ENCODE measurements around the gene PTH1R. TPM values are rescaled to one million over a fixed set of nuclear protein-coding genes. Genes with fewer than 3 reads are reported as not detected.
A peak's percentile ranks its signal among the peaks of the same experiment; 100 is the strongest.

PTH1R gene
- total RNA-seq, 1 donor from 2014 or later: under 0.01 TPM

- no peak for DNase-seq (ENCODE audit: low read depth in 2 of 2)
Measured at GRCh38 chr3:46898321-46899150, 21.0 kb downstream of the PTH1R start.

DNA sequence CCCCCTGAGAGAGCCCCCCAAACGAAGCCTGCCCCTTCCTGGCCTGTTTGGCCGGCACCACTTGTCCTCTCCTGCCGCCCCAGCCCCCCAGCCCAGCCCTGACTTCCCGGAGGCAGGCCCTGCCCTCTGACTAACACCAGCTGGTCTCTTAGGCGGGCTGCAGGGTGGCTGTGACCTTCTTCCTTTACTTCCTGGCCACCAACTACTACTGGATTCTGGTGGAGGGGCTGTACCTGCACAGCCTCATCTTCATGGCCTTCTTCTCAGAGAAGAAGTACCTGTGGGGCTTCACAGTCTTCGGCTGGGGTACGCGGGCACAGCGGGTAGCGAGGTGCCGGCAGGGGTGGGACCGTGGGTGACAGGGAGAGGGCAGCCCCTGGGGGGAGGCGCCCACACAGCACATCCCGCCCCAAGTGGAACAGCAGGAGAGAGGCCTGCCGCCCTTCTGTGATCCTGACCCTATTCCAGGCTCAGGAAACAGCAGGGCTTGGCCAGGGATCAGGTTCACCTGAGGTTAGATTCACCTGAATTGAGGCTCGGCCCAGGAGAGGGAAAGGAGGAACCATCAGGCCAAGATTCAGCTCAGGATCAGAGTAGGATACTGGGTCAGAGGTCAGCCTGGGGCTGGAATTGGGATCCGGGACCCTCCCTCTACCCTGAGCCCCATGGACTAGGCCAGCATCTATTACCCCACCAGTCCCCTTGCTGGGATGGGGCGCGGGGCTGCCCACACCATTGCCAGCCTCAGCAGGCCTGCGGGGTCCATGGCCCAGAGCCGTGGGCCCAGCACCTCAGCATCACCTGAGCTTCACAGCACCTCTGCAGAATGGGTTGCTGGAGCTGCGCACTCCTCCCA is 21.9 kb downstream of the PTH1R start:
- no peak for DNase-seq (ENCODE audit: low read depth in 2 of 2)

DNA sequence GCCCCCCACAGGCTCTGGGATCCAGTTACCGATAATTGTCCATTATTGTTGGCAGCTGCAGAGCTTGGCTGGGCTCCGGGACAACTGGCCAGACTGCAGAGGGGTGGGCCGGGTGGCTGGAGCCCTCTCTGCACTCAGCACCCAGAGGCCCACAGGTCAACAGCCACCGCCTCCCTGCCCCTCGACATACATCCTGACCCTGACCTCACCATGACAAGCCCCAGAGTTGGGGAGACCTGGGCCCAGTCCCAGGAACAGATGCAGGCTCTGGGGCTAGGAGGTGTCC is 22.4 kb downstream of the PTH1R start:
- DNase-seq (ENCODE audit: low read depth in 2 of 2): no peak

DNA sequence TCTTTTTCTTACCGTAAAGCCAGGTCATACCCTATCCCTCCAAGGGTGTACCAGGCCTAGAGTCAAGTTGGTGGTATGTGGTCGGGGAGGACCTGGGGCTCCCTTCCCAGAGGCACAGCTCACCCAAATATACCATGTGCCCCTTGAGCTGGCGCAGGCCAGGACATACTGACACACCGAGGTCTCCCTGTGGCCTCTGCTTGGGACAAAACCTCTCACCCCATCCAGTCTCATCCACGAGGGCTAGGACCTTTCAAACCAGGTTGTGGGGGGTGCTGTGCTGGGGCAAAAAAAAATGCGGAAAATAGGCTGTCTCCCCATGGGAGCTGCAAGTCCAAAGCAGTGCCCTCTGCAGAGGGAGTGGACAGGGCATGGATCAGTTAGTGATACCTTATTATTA is 22.8 kb downstream of the PTH1R start:
- DNase-seq (ENCODE audit: low read depth in 2 of 2): no peak

GRCh38 chr3:46901061-46901460 is 23.5 kb downstream of the PTH1R start:
- no peak for DNase-seq (ENCODE audit: low read depth in 2 of 2)

DNA sequence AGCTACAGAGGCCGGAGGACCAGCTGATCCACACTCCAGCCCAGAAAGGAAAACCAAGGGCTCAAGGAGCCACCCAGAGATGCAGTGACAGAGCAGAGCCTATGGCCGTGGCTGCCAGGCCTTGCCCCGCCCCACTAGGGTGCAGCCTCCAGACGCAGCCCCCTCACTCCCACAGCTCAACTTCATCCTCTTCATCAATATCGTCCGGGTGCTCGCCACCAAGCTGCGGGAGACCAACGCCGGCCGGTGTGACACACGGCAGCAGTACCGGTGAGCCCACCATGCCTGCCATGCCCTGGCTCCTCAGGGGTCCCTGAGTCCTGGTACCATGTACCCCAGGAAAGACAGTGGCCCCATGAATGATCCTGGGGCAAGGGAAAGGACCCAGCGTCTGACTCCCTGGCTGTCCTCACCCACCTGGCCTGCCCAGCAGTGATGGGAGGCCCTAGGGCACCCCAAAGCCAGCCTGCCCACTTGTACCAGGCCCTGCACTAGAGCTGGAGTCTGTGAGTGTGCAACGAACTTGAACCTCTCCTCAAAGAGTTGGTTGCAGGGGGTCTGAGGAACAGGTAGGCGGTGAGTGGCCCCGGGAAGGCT is 24.2 kb downstream of the PTH1R start:
- DNase-seq (ENCODE audit: low read depth in 2 of 2): no peak

DNA sequence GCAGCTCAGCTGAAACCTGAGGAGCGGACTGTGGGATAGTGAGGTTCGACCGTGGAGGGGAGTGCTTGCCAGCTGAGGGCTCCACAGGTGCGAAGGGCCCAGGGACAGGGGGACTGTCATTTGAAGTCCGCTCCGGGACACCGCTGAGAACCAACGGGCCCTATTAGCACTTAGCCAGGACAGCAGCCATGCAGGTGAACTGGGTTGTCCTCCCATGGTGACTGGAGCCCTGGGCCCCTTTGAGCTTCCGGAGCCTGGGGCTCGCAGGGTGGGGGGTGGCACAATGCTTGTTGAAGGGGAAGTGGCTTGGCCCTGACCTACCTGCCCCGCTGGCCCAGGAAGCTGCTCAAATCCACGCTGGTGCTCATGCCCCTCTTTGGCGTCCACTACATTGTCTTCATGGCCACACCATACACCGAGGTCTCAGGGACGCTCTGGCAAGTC is 24.7 kb downstream of the PTH1R start:
- DNase-seq (ENCODE audit: low read depth in 2 of 2): no peak

DNA sequence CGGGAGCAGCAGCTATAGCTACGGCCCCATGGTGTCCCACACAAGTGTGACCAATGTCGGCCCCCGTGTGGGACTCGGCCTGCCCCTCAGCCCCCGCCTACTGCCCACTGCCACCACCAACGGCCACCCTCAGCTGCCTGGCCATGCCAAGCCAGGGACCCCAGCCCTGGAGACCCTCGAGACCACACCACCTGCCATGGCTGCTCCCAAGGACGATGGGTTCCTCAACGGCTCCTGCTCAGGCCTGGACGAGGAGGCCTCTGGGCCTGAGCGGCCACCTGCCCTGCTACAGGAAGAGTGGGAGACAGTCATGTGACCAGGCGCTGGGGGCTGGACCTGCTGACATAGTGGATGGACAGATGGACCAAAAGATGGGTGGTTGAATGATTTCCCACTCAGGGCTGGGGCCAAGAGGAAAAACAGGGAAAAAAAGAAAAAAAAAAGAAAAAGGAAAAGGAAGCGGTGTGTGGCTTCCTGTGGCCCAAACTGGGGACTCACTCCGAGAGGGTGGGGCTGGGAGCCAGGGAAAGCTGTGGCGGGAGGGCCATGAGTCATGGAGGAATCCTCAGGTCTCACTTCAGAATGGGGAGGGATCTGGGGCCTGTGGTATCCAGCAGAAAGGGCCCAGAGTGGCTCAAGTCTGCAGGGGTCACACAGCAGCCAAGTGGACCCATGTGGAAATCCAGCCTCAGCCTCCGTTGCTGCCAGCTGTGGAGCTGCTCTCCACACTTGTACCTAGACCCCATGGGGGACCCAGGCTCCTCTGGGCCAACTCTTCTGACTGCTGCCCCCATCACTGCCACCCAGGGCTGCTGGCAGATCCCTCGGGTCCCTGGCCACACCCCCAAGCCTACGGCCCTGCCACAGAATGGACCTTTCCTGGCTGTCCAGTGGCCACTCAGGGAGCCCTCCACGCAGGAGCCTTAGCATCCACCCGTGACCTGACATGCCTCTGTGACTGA is 26.1 kb downstream of the PTH1R start:
- peak; percentile 22 to 53 for DNase-seq (ENCODE audit: low read depth in 2 of 2)

DNA sequence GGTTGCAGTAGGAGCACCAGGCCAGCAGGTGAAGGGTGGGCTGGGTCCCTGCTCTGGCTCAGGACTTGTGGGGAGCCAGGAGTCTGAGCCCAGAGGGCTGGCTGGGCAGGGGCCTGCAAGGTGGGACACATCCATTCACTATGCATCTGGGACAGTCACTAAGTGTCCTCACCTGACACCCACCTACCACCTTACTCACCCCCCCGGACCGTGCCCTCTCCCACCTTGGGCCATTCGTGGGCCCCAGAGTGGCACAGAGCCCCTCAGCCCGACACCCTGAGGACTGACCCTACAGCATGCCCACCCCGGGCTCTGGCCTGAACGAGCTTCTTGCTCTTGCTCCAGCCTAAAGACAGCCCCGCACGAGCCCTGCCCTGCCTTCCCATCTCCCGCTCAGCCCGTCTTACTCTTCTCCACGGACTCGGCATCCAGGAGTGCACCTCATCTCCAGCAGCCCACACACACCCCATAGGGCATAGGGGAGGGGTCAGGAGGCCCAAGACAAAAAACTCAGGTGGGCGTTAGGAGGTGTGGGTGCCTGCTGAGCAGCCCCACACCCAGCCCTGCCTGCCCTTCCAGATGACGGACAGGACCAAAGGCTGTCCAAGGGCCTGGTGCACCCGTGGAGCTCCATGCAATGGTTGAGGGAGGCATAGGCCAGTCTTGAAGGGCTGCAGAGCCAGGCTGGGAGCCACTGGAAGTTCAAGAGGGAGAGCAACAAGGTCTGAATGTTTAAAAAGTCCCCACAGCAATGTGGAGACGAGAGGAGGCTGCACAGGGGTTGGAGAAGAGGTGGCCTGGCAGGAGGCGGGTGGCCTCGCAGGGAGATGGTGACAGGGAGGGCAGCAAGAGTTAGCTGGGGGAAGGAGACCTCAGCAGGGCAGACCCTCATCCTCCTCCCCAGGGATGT is 27.0 kb downstream of the PTH1R start:
- no peak for DNase-seq (ENCODE audit: low read depth in 2 of 2)

GRCh38 chr3:46905213-46905560 is 27.7 kb downstream of the PTH1R start:
- DNase-seq (ENCODE audit: low read depth in 2 of 2): no peak

DNA sequence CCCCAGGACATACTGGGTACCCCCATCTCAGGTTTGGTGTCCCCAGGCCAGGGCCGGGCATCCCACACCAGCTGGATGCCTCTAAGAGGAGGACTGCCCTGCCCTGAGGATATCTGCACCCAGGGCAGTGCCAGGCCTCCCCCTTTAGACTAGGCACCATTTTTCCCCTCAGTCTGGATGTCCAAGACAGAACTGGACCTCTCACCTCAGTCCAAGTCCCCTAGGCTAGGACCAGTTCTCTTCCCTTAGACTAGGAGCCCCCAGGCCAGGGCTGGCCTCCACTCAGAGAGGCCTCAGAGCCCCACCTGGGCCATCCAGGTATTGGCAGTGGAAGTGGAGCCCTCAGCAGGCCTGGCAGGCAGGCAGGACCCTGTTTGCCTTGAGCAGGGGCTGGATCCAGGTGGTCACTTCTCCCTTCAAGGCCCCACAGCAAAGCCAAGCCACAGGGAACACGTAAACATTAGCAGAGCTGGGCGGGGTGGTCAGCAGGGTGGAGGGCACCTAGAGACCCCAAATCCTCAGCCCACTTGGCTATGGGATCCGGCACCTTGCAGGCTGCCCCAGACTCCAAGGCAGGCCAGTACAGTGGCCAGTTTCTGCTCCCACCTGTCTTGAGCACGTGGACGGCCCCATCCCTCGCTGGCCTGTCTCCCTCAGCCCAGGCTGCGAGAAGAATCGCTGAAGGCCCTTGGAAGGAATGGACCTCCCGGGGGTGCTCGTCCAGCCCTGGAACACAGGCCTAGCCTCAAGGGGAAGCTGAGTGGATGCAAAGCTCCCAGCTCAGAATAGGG is 28.3 kb downstream of the PTH1R start:
- DNase-seq (ENCODE audit: low read depth in 2 of 2): no peak

- no peak for DNase-seq (ENCODE audit: low read depth in 2 of 2)
Measured at GRCh38 chr3:46906471-46907058, 29.0 kb downstream of the PTH1R start.

- no peak for DNase-seq (ENCODE audit: low read depth in 2 of 2)
Measured at GRCh38 chr3:46907271-46907670, 29.8 kb downstream of the PTH1R start.

GRCh38 chr3:46907960-46908293 is 30.4 kb downstream of the PTH1R start:
- DNase-seq (ENCODE audit: low read depth in 2 of 2): no peak

- DNase-seq (ENCODE audit: low read depth in 2 of 2): peak; percentile 85 to 86
Measured at GRCh38 chr3:46908294-46908985, 30.9 kb downstream of the PTH1R start.

DNA sequence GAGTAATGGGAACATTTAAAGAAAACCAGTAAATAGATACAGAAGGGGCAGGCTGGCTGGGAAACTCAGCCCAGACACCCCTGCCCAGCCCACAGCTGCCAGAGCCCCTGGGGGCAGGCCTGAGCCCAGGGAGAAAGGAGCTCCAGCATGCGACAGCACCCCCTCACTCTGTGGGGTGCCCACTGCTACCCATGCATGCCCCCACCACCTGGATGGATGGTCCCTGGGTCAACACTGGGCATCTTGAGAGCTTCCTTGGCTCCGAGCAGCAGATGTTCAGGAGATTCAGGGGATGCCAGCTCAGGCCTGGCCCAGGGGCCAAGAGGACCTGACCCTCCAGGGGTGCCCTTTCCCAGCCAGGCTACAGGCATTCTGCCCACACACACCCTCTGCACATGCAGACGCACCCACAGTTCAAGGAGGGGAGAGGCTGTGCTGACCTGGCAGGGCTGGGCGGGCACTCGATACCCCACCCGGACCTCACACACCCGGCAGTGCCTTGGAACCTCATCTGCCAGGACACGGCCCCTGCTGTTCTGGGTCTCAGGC is 31.5 kb downstream of the PTH1R start:
- DNase-seq (ENCODE audit: low read depth in 2 of 2): no peak

GRCh38 chr3:46909535-46910161 is 32.1 kb downstream of the PTH1R start:
- DNase-seq (ENCODE audit: low read depth in 2 of 2): peak; percentile 66 to 84
